Brain microvascular endothelial cell (primary cell): ENCODE data around the gene CHERP.

Experiments
- DNase-seq: peaks from one replicate; pipeline ENCODE4 v3.0.0-alpha.2; 2020
- H3K27ac ChIP-seq: fragments of 250-450 bp; sonication (Bioruptor Pico); 2 replicates; pipeline ENCODE4 v1.5.1; 2020; ENCODE audit warnings: mild to moderate bottlenecking, moderate library complexity
- H3K27me3 ChIP-seq: fragments of 250-450 bp; sonication (Bioruptor Pico); replicated peaks from 2 replicates; pipeline ENCODE4 v1.5.1; 2020; ENCODE audit warnings: mild to moderate bottlenecking
- H3K36me3 ChIP-seq: fragments of 250-450 bp; sonication (Bioruptor Pico); replicated peaks from 2 replicates; pipeline ENCODE4 v1.5.1; 2020; ENCODE audit warnings: mild to moderate bottlenecking
- H3K4me3 ChIP-seq: 2 replicates; pipeline ENCODE4 v1.5.1; 2011; ENCODE audit warnings: low read depth, mild to moderate bottlenecking, control low read depth, low read length, moderate library complexity
- in situ Hi-C: cut with HindIII; loops from 2 replicates; pipeline ENCODE4 v1.10.0; 2017; ENCODE audit warnings: low sequenced_read_pairs, low pct_ligation_motif_present
- TF ChIP-seq, protein P1 (sequence below): IDR thresholded peaks from 2 replicates; pipeline ENCODE4 v1.5.1; 2011; ENCODE audit warnings: low read depth, mild to moderate bottlenecking, moderate library complexity, low read length, control low read depth, inconsistent platforms; ENCODE audit errors: missing control alignments

The CHERP gene, protein sequence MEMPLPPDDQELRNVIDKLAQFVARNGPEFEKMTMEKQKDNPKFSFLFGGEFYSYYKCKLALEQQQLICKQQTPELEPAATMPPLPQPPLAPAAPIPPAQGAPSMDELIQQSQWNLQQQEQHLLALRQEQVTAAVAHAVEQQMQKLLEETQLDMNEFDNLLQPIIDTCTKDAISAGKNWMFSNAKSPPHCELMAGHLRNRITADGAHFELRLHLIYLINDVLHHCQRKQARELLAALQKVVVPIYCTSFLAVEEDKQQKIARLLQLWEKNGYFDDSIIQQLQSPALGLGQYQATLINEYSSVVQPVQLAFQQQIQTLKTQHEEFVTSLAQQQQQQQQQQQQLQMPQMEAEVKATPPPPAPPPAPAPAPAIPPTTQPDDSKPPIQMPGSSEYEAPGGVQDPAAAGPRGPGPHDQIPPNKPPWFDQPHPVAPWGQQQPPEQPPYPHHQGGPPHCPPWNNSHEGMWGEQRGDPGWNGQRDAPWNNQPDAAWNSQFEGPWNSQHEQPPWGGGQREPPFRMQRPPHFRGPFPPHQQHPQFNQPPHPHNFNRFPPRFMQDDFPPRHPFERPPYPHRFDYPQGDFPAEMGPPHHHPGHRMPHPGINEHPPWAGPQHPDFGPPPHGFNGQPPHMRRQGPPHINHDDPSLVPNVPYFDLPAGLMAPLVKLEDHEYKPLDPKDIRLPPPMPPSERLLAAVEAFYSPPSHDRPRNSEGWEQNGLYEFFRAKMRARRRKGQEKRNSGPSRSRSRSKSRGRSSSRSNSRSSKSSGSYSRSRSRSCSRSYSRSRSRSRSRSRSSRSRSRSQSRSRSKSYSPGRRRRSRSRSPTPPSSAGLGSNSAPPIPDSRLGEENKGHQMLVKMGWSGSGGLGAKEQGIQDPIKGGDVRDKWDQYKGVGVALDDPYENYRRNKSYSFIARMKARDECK

DNA sequence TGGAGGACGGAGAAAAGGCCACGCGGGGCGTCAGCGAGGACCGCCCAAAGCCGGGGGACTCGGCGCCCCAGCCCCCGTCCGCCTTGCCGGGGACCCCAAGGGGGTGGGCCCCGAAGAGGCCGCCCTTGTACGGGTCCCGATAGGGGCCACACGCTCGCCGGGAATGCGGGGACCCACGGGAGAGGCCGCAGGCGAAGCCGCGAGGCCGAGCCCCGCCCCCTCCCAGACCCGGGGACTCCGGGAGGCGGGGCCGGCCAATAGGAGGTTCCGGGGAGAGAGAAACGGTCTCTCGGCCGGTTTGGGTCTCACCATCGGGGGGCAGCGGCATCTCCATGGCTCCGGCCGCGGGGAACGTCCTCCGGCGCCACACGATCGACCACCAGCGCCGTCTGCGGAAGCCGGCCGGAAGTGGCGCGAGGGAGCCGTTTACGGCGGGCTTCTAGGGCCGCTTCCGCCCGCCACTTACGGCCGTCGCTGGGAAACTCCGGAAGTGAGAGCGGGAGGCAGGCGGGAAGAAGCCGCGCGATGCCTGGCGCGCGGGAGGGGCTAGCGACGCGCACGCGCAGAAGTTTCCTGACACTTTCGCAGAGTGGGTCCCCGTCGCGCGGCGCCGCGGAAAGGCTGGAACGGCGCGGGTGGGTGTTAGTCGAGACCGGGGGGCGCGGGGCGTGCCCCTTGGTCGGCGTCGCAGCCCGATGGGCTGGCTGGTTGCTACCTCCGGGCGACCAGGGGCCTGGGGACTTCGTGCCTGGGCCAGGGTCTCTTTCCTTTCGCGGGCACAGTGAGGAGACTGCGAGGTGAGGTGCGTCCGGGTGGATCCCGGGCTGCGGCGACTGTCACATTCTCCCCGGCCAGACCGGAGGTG lies at the start of gene CHERP:
Gene CHERP (minus strand): TSS at position 393 of the 865 bp plus-strand sequence. CDS start 59 bp downstream, at position 334.
- in situ Hi-C loops, result no loop called here
- peak within 1 kb of the TSS; percentile 80 for H3K27ac ChIP-seq
- TF ChIP-seq, protein P1, sequence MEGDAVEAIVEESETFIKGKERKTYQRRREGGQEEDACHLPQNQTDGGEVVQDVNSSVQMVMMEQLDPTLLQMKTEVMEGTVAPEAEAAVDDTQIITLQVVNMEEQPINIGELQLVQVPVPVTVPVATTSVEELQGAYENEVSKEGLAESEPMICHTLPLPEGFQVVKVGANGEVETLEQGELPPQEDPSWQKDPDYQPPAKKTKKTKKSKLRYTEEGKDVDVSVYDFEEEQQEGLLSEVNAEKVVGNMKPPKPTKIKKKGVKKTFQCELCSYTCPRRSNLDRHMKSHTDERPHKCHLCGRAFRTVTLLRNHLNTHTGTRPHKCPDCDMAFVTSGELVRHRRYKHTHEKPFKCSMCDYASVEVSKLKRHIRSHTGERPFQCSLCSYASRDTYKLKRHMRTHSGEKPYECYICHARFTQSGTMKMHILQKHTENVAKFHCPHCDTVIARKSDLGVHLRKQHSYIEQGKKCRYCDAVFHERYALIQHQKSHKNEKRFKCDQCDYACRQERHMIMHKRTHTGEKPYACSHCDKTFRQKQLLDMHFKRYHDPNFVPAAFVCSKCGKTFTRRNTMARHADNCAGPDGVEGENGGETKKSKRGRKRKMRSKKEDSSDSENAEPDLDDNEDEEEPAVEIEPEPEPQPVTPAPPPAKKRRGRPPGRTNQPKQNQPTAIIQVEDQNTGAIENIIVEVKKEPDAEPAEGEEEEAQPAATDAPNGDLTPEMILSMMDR, result no peak
- H3K36me3 ChIP-seq, result peaks cover 18% of the 10 kb centered on the region
- peak; percentile 83 for DNase-seq
- H3K27me3 ChIP-seq, result no peaks in the 10 kb centered on the region
- H3K4me3 ChIP-seq, result peak within 1 kb of the TSS; percentile 95

DNA sequence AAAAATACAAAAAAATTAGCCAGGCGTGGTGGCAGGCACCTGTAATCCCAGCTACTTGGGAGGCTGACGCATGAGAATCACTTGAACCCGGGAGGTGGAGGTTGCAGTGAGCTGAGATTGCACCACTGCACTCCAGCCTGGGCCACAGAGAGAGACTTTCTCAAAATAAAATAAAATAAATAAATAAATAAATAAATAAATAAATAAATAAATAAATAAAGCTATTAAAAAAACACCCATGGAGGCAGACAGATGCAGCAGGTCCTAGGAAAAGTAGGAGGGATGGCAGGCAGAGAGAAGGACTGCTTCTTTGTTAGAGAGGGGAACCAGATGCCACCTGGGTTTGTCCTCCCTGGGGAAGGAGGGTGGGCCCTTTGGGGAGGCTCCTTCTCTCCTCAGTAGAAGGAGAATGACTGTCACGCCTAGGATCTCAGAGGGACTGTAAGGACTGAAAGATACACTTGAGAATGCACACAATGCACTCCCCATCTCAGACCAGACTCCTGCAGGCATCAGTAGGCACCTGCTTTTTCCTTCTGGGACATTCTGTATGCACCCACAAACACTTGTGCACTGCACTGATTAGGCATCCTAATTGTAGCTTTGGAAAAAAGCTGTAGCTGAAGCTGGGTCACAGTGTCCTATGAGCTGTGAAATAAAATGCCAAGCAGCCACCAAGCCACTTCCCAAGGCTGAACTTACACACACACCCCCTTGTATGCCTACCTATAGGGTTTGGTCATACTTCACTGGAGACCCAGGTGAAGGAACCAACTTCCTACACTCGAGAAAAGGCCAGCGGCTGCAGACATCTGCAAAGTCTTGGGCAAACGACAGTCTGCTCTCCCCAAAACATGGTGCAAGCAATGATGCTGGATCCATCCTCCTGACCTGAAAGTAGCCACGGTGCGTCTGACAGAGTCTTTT lies 48.9 kb upstream of the CHERP start:
- DNase-seq, result no peak
- in situ Hi-C loops, result no loop called here
- H3K36me3 ChIP-seq, result no peaks in the 10 kb centered on the region
- TF ChIP-seq, protein P1, result no peak
- no peaks in the 10 kb centered on the region for H3K27me3 ChIP-seq
- no peak overlapping the region for H3K27ac ChIP-seq
- H3K4me3 ChIP-seq, result no peak overlapping the region

DNA sequence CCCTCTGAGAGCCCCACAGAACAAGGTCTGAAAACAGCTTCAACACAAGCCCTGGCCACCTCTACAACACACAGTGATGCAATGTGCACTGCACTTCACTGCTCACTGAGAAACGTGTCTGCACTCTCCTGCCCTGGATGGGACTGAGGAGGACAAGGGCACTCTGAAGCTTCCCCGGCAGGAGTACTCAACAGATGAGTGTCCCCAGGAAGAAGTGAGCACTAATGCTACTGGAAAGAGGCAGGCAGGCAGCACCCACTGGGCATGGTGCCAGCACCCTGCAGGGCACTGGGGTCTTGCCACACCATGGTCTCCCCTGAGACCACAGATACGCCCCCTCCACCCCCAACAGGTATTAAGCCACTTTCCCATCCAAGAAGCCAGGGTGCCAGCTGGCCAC lies 47.7 kb upstream of the CHERP start:
- no peaks in the 10 kb centered on the region for H3K27me3 ChIP-seq
- no peak overlapping the region for H3K4me3 ChIP-seq
- no peak overlapping the region for H3K27ac ChIP-seq
- TF ChIP-seq, protein P1, result no peak
- in situ Hi-C loops, result no loop called here
- no peaks in the 10 kb centered on the region for H3K36me3 ChIP-seq
- no peak for DNase-seq

DNA sequence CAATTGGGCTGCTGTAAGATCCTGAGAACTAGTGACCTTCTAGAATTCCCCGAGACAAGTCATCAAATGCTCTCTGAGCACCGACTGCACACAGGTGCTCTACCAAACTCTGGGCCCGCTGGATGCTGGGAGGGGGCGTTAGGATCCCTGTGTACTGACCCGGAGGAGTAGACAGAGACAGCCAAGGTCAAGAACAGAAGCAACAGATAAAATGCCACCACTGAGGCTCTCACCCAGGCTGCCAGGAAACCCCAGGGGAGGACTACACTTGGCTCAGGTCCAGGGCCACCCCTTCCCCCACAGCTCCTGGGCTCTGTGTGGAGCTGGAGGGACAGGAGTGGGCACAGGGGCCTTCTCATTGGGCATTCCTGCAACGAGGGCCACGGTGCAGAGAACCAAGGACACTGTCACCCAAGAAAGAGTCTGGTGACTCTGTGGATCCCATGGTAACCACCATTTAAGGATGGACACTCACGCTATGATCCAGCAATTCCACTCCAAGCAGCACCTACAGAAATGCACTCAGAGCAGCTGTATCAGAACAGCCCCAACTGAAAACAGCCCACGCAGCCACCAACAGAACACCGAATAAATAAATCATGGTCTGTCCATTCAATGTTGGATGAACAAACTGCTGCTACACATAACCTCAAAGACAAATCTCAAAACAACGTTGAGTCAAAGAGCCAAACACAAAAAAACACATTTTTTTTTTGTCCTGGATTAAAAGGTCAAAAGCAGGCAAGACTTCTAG lies 46.8 kb upstream of the CHERP start:
- Histone ChIP-seq H3K4me3 (no peak overlapping the region), H3K27me3 (no peaks in the 10 kb centered on the region), H3K36me3 (no peaks in the 10 kb centered on the region), H3K27ac (no peak overlapping the region)
- DNase-seq, result no peak
- in situ Hi-C loops, result no loop called here
- TF ChIP-seq, protein P1, result no peak
